ENCODE results near the gene POU6F2. TPM values are rescaled to one million over a fixed set of nuclear protein-coding genes. Genes with fewer than 3 reads are reported as not detected.

POU6F2 gene
- total RNA-seq, 8 experiments from 2014 or later = 0.15 to 11.1 (median 6.9) TPM; not detected in 1

DNA sequence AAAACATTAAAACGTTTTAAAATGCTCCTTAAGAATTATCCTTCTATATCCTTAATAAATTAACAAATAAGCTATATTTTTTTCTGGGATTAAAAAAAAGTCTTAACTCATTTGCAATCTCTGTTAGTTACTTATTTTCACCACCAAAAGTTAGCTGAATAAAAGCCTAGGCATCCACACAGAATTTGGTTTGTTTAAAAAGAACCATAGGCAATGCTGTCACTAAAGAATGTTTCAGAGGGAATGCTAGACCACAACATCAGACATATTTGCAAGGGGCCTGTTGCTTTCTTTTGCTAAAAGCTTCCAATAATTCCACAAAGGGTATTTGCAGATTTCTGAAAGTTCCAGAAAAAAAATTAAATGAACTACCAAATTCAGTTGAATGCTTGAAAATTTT is 244.2 kb downstream of the POU6F2 start:
- Histone ChIP-seq H3K27ac (no peak overlapping the region), H3K4me1 (replicated peaks in 1 of 2) (no peaks in the 10 kb centered on the region), H3K4me3 (no peak overlapping the region)
- ATAC-seq (replicated peaks in 6 of 8) = no peak
- 0 to 89% (median 46%) methylated on average over 1 of the region's 1 CpG; no CpG with 5 or more reads in 1 of the 10 experiments for WGBS, 10 experiments
- in situ Hi-C loops (cut with MboI; ENCODE audit: low pct_unique_long_range_greater_than_20kb in 2 of 9, low sequenced_read_pairs in 9 of 9, unreplicated experiment in 9 of 9) = no loop called here

DNA sequence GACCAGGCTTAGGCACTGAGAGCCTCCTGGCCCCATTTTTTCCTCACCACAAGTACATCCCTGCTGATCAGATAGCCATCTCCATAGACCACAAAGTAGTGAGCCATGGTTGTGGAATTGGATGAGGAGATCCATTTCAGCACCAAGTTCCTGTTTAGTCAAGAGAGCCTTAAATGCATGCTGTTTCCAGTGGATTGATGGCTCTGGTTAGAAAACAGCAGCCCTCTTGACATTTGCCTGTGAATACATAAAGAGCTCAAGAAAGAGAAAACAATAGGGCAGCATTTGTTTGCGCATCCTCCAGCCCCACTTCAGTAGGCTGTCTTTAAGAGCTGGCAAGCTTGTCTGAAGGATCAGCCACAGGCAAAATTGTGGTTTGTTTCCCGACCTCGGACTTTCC is 251.2 kb downstream of the POU6F2 start:
- Histone ChIP-seq H3K4me1 (replicated peaks in 1 of 2) (peaks cover 14 to 25% of the 10 kb centered on the region in 2 donors), H3K4me3 (no peak overlapping the region), H3K27ac (no peak overlapping the region)
- 22 to 80% (median 48%) methylated on average over 1 to 3 of the region's 3 CpGs; no CpG with 5 or more reads in 5 of the 10 experiments for WGBS, 10 experiments
- ATAC-seq (replicated peaks in 6 of 8) = peak in 4 of 8 experiments; percentile 2 to 44 (median 32)
- in situ Hi-C loops (cut with MboI; ENCODE audit: low pct_unique_long_range_greater_than_20kb in 2 of 9, low sequenced_read_pairs in 9 of 9, unreplicated experiment in 9 of 9) = no loop called here

DNA sequence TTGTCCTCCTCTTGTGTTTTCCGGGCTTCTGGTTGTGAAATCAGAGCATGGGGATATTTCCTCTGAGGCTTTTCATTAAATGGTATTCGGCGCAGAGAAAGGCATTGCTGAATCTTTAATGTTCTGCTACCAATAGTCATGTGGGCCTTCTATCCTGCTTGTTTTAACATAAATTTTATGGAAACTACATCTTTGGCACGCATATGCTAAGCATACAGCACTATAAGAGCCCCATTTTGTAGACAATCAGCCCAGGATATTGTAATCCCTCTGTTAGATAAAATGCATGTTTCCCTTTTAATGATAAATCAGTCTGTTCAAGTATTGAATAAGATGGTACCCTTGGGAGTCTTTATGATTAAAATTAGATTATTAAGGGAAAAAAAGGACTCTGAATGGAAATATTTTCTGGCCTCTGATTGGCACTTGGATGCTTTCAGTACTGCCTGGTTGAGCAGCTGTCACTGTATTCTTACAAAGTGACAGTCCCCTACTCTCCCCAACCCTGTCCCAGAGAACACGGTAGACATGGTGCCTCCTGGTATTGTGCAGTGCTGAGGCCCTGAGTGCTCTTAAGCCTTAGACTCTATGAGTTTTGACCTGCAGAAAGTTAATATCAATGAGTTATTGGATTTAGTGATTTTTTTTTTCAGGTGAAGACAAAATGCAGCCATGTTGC is 256.3 kb downstream of the POU6F2 start:
- peak in 6 of 8 experiments; percentile 57 to 94 (median 76) for ATAC-seq (replicated peaks in 6 of 8)
- Histone ChIP-seq H3K27ac (peak overlapping the region in 1 of 2 donors; percentile 2), H3K4me1 (replicated peaks in 1 of 2) (peaks cover 6 to 37% of the 10 kb centered on the region in 2 donors), H3K4me3 (no peak overlapping the region)
- in situ Hi-C loops (cut with MboI; ENCODE audit: low pct_unique_long_range_greater_than_20kb in 2 of 9, low sequenced_read_pairs in 9 of 9, unreplicated experiment in 9 of 9) = no loop called here
- 39 to 90% (median 60%) methylated on average over 1 to 5 of the region's 5 CpGs; no CpG with 5 or more reads in 1 of the 10 experiments for WGBS, 10 experiments

DNA sequence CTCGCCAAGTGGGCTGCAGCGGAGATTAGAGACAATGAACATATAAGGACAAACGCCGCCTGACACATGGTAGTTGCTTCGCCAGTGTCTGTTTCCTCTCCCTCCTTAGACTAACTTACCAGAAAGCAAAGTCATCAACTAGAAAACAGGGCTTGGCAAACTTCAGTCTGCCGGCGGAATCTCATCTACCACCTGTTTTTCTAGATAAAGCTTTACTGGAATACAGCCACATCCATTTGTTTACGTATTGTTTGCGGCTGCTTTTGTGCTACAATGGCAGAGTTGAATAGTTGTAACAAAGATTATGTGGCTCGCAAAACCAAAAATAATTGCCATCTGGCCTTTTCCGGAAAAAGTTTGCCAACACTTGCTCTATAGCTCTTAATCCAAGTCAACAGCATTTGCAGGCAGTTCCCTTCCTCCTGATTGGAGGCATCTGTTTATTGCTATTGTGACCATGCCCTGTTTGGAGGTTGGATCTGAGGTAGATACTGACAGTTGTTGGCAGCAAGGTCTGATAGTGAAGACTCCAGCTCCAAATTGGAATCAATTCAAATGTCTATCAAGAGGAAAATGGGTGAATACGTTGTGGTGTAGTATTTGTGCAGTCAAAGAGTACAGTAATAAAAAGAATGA is 260.6 kb downstream of the POU6F2 start:
- H3K4me1 ChIP-seq (replicated peaks in 1 of 2) = peaks cover 3 to 28% of the 10 kb centered on the region in 2 donors
- ATAC-seq (replicated peaks in 6 of 8) = no peak
- WGBS, 10 experiments = 0 to 100% (median 80%) methylated on average over 1 to 11 of the region's 12 CpGs; no CpG with 5 or more reads in 1 of the 10 experiments
- H3K27ac ChIP-seq = no peak overlapping the region
- H3K4me3 ChIP-seq = no peak overlapping the region
- in situ Hi-C loops (cut with MboI; ENCODE audit: low pct_unique_long_range_greater_than_20kb in 2 of 9, low sequenced_read_pairs in 9 of 9, unreplicated experiment in 9 of 9) = no loop called here

DNA sequence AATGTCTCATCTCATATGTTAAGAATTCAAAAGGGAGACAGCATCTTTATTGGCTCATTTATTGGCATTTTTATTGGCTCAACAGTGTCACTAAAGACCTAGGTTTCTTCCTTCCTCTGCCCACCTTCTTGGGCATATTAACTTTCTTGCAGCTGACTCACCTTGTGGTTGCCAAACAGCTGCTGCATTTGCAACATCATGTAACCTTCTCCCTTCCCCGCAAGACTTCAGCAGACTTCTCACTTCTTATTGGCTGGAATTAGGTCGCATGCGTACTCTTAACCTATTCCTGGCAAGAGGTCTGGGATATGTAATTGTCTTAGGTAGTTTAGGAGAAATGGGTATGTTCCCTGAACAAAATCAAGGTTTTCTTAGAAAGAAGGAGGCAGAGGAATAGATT is 263.2 kb downstream of the POU6F2 start:
- 53 to 93% (median 77%) methylated on average over 2 to 3 of the region's 3 CpGs; no CpG with 5 or more reads in 3 of the 10 experiments for WGBS, 10 experiments
- in situ Hi-C loops (cut with MboI; ENCODE audit: low pct_unique_long_range_greater_than_20kb in 2 of 9, low sequenced_read_pairs in 9 of 9, unreplicated experiment in 9 of 9) = no loop called here

DNA sequence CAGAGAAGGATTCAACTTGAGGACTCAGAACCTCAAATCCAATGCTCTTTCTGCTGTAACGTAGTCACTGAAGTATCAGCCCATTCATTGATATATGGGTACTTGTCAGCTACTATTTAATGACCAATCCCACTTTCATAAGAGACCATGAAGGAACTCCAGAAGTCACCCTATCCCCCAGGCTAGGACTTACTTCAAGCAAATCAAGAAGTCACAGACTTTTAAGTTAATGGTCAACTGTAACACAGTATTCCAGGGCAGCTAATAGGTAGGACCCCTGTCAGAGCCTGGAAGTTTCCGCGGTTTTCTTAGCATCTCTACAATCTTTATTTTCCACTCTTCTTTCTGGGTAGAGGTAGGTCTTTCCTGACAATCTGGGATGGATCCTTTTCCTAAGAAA is 269.9 kb downstream of the POU6F2 start:
- in situ Hi-C loops (cut with MboI; ENCODE audit: low pct_unique_long_range_greater_than_20kb in 2 of 9, low sequenced_read_pairs in 9 of 9, unreplicated experiment in 9 of 9) = no loop called here
- WGBS, 10 experiments = 0 to 100% (median 89%) methylated on average over 1 to 3 of the region's 3 CpGs; no CpG with 5 or more reads in 1 of the 10 experiments
- no peak for ATAC-seq (replicated peaks in 6 of 8)

More for the DNA sequence above, 263.2 kb downstream of the POU6F2 start:
- Histone ChIP-seq H3K4me1 (replicated peaks in 1 of 2) (peaks cover 0 to 14% of the 10 kb centered on the region in 2 donors), H3K4me3 (no peak overlapping the region), H3K27ac (no peak overlapping the region)
- ATAC-seq (replicated peaks in 6 of 8) = no peak

DNA sequence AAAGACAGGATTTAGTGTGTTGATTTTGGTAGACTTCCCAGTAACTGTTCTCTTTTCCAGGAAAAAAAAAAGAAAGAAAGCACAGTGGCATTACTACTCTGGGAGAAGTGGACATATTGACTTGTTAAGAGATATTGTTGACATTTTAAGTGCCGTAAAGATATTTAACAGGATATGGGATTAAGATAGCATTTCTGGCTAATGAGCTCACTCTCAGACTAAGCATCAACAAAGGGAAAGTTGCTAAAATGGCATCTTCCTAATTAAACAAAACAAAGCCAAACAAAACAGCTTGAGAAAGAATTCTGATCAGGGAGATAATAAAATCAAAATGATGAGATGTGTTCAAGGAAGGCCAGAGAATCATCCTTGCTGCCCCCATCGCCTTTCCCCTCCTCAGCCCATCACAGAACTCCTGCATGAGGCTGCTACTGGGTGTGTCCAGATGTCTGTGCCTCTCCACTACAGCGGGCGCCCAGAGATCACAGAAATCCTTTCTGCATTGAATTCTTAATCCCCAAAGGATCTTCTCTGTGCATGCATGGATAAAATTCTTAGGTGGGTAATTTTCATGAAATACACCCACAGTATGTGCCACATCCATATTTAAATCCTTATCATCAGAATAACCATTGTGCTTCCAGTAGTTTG is 270.5 kb downstream of the POU6F2 start:
- in situ Hi-C loops (cut with MboI; ENCODE audit: low pct_unique_long_range_greater_than_20kb in 2 of 9, low sequenced_read_pairs in 9 of 9, unreplicated experiment in 9 of 9) = no loop called here

More for the DNA sequence above, 269.9 kb downstream of the POU6F2 start:
- Histone ChIP-seq H3K4me3 (no peak overlapping the region), H3K4me1 (replicated peaks in 1 of 2) (peaks cover 22 to 35% of the 10 kb centered on the region in 2 donors), H3K27ac (no peak overlapping the region)

DNA sequence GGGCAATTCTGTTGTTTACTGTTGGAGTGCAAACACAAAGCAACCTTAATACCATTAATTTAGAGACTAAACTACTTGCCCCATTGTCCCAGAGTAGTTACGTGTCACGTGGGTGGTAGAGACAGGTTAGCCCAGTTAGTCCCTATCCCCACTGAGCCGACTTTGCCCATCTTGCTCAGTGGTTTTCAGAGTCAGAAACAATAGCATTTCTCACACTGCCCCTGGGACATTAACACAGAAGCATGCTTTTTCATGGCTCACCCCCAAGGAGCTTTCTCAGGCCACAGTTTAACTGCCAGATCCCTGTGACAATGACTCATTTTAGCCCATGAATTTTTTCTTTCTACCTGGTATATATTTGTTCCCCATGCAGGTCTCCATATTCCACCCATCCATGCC is 271.0 kb downstream of the POU6F2 start:
- ATAC-seq (replicated peaks in 6 of 8) = peak in 6 of 8 experiments; percentile 30 to 48 (median 44)
- 15 to 94% (median 67%) methylated on average over 1 to 3 of the region's 3 CpGs; no CpG with 5 or more reads in 5 of the 10 experiments for WGBS, 10 experiments
- in situ Hi-C loops (cut with MboI; ENCODE audit: low pct_unique_long_range_greater_than_20kb in 2 of 9, low sequenced_read_pairs in 9 of 9, unreplicated experiment in 9 of 9) = no loop called here
- Histone ChIP-seq H3K4me3 (no peak overlapping the region), H3K4me1 (replicated peaks in 1 of 2) (peaks cover 22 to 35% of the 10 kb centered on the region in 2 donors), H3K27ac (peak overlapping the region in 1 of 2 donors; percentile 11)

More for the DNA sequence above, 270.5 kb downstream of the POU6F2 start:
- Histone ChIP-seq H3K4me1 (replicated peaks in 1 of 2) (peaks cover 22 to 35% of the 10 kb centered on the region in 2 donors), H3K27ac (no peak overlapping the region), H3K4me3 (no peak overlapping the region)
- WGBS, 10 experiments = 30 to 100% (median 83%) methylated on average over 1 to 4 of the region's 4 CpGs; no CpG with 5 or more reads in 3 of the 10 experiments
- peak in 2 of 8 experiments; percentile 47 to 88 for ATAC-seq (replicated peaks in 6 of 8)

DNA sequence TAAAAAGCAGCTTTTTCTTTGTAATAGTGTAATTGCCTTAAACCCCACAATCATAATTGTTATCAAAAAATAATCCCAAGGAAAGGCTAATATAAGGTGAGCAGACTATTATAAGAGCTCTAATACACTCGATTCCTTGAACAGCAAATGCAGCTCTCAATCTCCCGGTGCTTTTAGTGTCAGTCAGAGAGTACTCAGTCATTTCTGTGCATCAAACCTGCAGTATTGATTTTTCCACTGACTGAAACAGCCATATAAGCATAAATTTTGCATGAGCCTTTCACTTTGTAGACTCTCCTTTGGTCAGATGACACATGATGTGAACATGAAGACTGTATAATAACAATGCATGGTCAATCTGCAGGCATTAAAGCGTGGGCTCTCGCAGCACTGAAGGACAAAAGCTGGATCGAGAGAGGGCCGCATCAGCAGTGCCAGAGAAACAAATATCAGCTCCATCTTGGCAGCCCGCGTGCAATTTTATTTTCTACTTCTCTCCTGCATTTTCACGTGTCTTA is 272.0 kb downstream of the POU6F2 start:
- in situ Hi-C loops (cut with MboI; ENCODE audit: low pct_unique_long_range_greater_than_20kb in 2 of 9, low sequenced_read_pairs in 9 of 9, unreplicated experiment in 9 of 9) = no loop called here
- ATAC-seq (replicated peaks in 6 of 8) = peak in 5 of 8 experiments; percentile 82 to 92 (median 90)
- WGBS, 10 experiments = 0 to 100% (median 79%) methylated on average over 1 to 8 of the region's 9 CpGs
- H3K27ac ChIP-seq = peak overlapping the region; percentile 67 to 81
- H3K4me3 ChIP-seq = no peak overlapping the region
- peaks cover 22 to 35% of the 10 kb centered on the region in 2 donors for H3K4me1 ChIP-seq (replicated peaks in 1 of 2)

DNA sequence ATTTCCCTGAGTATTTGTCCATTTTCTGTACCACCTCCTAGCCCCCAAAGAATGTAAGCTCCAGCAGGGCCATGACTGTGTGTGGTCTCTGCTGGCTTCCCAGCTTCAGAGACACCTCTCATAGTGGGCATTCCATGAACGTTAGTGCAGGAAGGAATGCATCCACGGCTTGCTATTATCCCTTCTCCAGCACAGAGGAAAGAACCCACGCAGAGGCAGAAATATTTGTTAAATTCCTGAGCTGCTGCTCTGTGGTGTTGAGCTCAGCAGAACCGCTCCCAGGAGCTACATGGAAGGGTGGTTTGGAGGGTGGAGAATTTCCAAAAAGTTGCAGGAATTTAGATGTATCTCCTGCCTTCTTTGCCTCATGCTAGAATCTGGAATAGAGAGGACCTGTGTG is 275.2 kb downstream of the POU6F2 start:
- Histone ChIP-seq H3K4me3 (no peak overlapping the region), H3K27ac (no peak overlapping the region), H3K4me1 (replicated peaks in 1 of 2) (peaks cover 22 to 35% of the 10 kb centered on the region in 2 donors)
- peak in 2 of 8 experiments; percentile 10 to 16 for ATAC-seq (replicated peaks in 6 of 8)
- 0 to 100% (median 75%) methylated on average over 1 to 4 of the region's 4 CpGs; no CpG with 5 or more reads in 4 of the 10 experiments for WGBS, 10 experiments
- in situ Hi-C loops (cut with MboI; ENCODE audit: low pct_unique_long_range_greater_than_20kb in 2 of 9, low sequenced_read_pairs in 9 of 9, unreplicated experiment in 9 of 9) = no loop called here

DNA sequence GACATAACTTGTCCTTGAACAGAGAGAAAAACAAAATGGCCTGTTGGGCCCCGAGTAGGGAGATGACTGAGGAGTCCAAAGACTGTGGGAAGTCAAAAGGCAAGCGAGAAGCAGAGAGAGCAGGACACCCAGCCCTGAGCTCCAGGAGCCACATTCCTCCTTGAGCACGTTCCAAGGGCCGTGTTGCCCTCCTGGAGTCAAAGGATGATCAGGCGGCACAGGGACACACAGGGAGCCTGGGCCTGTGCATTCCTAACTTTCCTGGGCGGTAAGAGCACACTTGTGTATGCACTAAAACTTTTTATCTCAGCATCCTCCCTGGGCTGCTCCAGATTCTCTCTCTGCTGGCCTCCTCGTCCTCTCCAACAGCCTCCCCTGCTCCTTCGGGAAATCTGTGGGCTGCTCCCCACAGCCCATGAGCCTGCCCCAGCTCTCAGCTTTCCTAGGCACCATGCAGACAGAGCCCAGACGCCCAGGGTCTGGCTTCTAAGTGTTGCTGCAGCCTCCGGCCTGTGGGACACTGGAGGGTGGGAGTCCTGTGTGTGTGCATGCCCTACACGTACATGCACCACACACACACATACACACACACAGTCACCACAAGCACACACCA is 281.8 kb downstream of the POU6F2 start:
- Histone ChIP-seq H3K27ac (no peak overlapping the region), H3K4me1 (replicated peaks in 1 of 2) (no peaks in the 10 kb centered on the region), H3K4me3 (no peak overlapping the region)
- WGBS, 10 experiments = 19 to 91% (median 73%) methylated on average over 1 to 8 of the region's 11 CpGs; no CpG with 5 or more reads in 2 of the 10 experiments
- no peak for ATAC-seq (replicated peaks in 6 of 8)
- in situ Hi-C loops (cut with MboI; ENCODE audit: low pct_unique_long_range_greater_than_20kb in 2 of 9, low sequenced_read_pairs in 9 of 9, unreplicated experiment in 9 of 9) = no loop called here

DNA sequence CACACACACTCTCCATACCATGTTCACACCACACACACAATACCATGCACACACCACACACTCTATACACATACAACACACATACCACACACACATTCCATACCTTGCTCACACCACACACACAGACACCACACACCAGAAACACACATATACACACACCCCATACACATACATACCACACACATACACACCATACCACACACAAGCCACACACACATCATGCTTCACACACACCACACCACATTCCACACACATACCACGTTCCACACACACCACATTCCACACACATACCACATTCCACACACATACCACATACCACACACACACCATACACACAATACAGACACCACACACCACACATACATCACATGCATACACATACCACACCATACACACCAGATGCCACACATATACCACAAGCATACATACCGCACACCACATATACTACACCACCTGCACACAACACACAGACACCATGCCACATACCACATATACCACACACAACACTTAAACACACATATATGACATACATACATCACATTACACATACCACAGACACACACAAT is 282.7 kb downstream of the POU6F2 start:
- whole genome bisulfite sequencing, 10 experiments = 17 to 100% (median 77%) methylated on average over 1 to 2 of the region's 2 CpGs; no CpG with 5 or more reads in 3 of the 10 experiments
- in situ Hi-C loops (cut with MboI; ENCODE audit: low pct_unique_long_range_greater_than_20kb in 2 of 9, low sequenced_read_pairs in 9 of 9, unreplicated experiment in 9 of 9) = no loop called here
- ATAC-seq (replicated peaks in 6 of 8) = no peak
- Histone ChIP-seq H3K4me1 (replicated peaks in 1 of 2) (no peaks in the 10 kb centered on the region), H3K4me3 (no peak overlapping the region), H3K27ac (no peak overlapping the region)
